ENCODE results near the gene FZR1.

DNA sequence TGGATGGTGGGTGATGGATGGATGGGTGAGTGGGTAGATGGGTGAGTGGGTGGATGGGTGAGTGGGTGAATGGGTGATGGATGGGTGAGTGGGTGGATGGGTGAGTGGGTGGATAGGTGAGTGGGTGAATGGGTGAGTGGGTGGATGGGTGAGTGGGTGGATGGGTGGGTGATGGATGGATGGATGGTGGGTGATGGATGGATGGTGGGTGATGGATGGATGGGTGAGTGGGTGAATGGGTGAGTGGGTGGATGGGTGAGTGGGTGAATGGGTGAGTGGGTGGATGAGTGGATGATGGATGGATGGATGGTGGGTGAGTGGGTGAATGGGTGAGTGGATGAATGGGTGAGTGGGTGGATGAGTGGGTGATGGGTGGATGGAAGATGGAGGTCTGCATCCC lies 28.6 kb upstream of the FZR1 start:
- no peak for TF ChIP-seq POLR2A (IDR thresholded peaks at IDR 0.05)
- TF ChIP-seq, protein P1, sequence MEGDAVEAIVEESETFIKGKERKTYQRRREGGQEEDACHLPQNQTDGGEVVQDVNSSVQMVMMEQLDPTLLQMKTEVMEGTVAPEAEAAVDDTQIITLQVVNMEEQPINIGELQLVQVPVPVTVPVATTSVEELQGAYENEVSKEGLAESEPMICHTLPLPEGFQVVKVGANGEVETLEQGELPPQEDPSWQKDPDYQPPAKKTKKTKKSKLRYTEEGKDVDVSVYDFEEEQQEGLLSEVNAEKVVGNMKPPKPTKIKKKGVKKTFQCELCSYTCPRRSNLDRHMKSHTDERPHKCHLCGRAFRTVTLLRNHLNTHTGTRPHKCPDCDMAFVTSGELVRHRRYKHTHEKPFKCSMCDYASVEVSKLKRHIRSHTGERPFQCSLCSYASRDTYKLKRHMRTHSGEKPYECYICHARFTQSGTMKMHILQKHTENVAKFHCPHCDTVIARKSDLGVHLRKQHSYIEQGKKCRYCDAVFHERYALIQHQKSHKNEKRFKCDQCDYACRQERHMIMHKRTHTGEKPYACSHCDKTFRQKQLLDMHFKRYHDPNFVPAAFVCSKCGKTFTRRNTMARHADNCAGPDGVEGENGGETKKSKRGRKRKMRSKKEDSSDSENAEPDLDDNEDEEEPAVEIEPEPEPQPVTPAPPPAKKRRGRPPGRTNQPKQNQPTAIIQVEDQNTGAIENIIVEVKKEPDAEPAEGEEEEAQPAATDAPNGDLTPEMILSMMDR (IDR thresholded peaks at IDR 0.05), result no peak

Measured in testis (tissue), 2 donors.